Loucy (cell line): ENCODE measurements around the gene SLC6A9.

Experiments used
- EZH2phosphoT487 ChIP-seq: fragments of 200-600 bp; IDR thresholded peaks from 2 replicates; pipeline ENCODE4 v1.6.1; 2018; ENCODE audit warnings: antibody characterized with exemption, mild to moderate bottlenecking, moderate library complexity, borderline replicate concordance
- TF ChIP-seq, protein P1 (sequence below): fragments of 200-600 bp; sonication (generic); conservative IDR thresholded peaks from 2 replicates; pipeline ENCODE4 v1.5.1; 2014; ENCODE audit warnings: mild to moderate bottlenecking, antibody characterized with exemption, low read length

DNA sequence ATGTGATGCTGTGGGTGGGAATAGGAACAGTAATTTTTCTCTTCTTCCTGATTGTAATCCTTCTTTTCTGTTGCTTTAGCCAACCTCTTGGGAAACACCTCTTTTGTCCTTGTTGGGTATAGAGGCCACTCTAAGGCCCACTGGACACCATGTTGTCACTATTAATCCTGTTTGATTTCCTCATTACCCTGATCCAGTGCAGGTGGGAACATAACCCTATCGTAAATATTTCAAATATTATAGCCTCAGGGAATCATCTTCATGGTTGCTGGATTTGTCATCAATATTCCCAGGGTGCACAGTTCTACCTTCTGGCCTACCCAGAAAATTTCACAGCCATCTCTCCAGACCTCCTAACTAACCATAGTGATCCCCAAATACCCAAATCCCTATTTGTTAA, 27.9 kb upstream of the SLC6A9 start:
- TF ChIP-seq, protein P1, sequence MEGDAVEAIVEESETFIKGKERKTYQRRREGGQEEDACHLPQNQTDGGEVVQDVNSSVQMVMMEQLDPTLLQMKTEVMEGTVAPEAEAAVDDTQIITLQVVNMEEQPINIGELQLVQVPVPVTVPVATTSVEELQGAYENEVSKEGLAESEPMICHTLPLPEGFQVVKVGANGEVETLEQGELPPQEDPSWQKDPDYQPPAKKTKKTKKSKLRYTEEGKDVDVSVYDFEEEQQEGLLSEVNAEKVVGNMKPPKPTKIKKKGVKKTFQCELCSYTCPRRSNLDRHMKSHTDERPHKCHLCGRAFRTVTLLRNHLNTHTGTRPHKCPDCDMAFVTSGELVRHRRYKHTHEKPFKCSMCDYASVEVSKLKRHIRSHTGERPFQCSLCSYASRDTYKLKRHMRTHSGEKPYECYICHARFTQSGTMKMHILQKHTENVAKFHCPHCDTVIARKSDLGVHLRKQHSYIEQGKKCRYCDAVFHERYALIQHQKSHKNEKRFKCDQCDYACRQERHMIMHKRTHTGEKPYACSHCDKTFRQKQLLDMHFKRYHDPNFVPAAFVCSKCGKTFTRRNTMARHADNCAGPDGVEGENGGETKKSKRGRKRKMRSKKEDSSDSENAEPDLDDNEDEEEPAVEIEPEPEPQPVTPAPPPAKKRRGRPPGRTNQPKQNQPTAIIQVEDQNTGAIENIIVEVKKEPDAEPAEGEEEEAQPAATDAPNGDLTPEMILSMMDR, result no peak
- TF ChIP-seq EZH2phosphoT487, result no peak
